ENCODE data around the gene OVCH1.

DNA sequence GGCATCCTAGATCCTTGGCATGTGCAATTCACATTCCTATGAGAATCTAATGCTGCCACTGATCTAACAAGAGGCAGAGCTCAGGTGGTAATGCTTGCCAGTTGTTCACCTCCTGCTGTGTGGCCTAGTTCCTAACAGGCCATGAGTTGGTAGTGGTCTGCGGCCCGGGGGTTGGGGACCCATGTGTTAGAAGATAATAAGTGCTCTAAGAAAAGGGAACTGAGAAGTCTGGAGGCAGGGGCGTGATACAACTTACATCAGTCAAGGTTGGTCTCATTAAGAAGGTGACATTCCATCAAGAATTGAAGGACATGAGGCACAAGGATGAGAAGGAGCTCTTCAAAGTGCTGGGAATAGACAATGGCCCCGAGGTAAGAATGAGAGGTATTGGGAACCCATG lies 49.3 kb downstream of the OVCH1 start:
- TF ChIP-seq, protein P1, sequence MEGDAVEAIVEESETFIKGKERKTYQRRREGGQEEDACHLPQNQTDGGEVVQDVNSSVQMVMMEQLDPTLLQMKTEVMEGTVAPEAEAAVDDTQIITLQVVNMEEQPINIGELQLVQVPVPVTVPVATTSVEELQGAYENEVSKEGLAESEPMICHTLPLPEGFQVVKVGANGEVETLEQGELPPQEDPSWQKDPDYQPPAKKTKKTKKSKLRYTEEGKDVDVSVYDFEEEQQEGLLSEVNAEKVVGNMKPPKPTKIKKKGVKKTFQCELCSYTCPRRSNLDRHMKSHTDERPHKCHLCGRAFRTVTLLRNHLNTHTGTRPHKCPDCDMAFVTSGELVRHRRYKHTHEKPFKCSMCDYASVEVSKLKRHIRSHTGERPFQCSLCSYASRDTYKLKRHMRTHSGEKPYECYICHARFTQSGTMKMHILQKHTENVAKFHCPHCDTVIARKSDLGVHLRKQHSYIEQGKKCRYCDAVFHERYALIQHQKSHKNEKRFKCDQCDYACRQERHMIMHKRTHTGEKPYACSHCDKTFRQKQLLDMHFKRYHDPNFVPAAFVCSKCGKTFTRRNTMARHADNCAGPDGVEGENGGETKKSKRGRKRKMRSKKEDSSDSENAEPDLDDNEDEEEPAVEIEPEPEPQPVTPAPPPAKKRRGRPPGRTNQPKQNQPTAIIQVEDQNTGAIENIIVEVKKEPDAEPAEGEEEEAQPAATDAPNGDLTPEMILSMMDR (IDR thresholded peaks at IDR 0.05; ENCODE audit: low read depth, low read length, poor library complexity, severe bottlenecking): no peak
- no peak for TF ChIP-seq EZH2phosphoT487 (IDR thresholded peaks at IDR 0.05; ENCODE audit: borderline replicate concordance, low read length)
